ENCODE measurements around the gene NID1.

NID1 gene

GRCh38 chr1:236027104-236027503 lies 37.8 kb downstream of the NID1 start:
- DNase-seq (ENCODE audit: extremely low read depth, low read depth), result no peak
- H3K4me3 ChIP-seq (replicated peaks; ENCODE audit: low read depth, low read length), result no peak overlapping the region
- no peak for TF ChIP-seq CTCF (IDR thresholded peaks at IDR 0.05; ENCODE audit: low read depth, low read length, missing control alignments)

- H3K4me3 ChIP-seq (replicated peaks; ENCODE audit: low read depth, low read length), result no peak overlapping the region
- no peak for DNase-seq (ENCODE audit: extremely low read depth, low read depth)
- TF ChIP-seq CTCF (IDR thresholded peaks at IDR 0.05; ENCODE audit: low read depth, low read length, missing control alignments), result no peak
Observed at GRCh38 chr1:236025836-236026235, 39.1 kb downstream of the NID1 start.

- DNase-seq (ENCODE audit: extremely low read depth, low read depth), result no peak
- H3K4me3 ChIP-seq (replicated peaks; ENCODE audit: low read depth, low read length), result no peak overlapping the region
- TF ChIP-seq CTCF (IDR thresholded peaks at IDR 0.05; ENCODE audit: low read depth, low read length, missing control alignments), result no peak
Observed at GRCh38 chr1:236024641-236025040, 40.2 kb downstream of the NID1 start.

GRCh38 chr1:236023926-236024565 lies 40.8 kb downstream of the NID1 start:
- H3K4me3 ChIP-seq (replicated peaks; ENCODE audit: low read depth, low read length), result no peak overlapping the region
- no peak for DNase-seq (ENCODE audit: extremely low read depth, low read depth)
- TF ChIP-seq CTCF (IDR thresholded peaks at IDR 0.05; ENCODE audit: low read depth, low read length, missing control alignments), result no peak

GRCh38 chr1:236021424-236022135 lies 43.3 kb downstream of the NID1 start:
- TF ChIP-seq CTCF (IDR thresholded peaks at IDR 0.05; ENCODE audit: low read depth, low read length, missing control alignments), result no peak
- no peak for DNase-seq (ENCODE audit: extremely low read depth, low read depth)
- H3K4me3 ChIP-seq (replicated peaks; ENCODE audit: low read depth, low read length), result no peak overlapping the region

- no peak for DNase-seq (ENCODE audit: extremely low read depth, low read depth)
- TF ChIP-seq CTCF (IDR thresholded peaks at IDR 0.05; ENCODE audit: low read depth, low read length, missing control alignments), result no peak
- H3K4me3 ChIP-seq (replicated peaks; ENCODE audit: low read depth, low read length), result no peak overlapping the region
Observed at GRCh38 chr1:236020359-236021219, 44.3 kb downstream of the NID1 start.
